Sigmoid colon (tissue), 4 donors: ENCODE data around the gene SQOR.

Experiments
- CTCF ChIP-seq, 4 experiments: fragments of 450-650 bp in 3 of 4; fragments of 200-600 bp in 1 of 4; IDR thresholded peaks; one replicate each; pipeline ENCODE4 v1.5.1; 2016 to 2019; ENCODE audit warnings: antibody characterized with exemption in 4 of 4, mild to moderate bottlenecking in 3 of 4, moderate library complexity in 2 of 4
- EP300 ChIP-seq, 4 donors: sonication (generic); formaldehyde crosslinking; IDR thresholded peaks; one replicate each; pipeline ENCODE4 v1.6.1; 2017; ENCODE audit warnings: antibody characterized with exemption in 4 of 4
- POLR2A ChIP-seq, 2 donors: fragments of 450-650 bp; IDR thresholded peaks; one replicate each; pipeline ENCODE4 v1.6.1; 2016; ENCODE audit warnings: antibody characterized with exemption in 2 of 2, mild to moderate bottlenecking in 2 of 2, moderate library complexity in 2 of 2

GRCh38 chr15:45677797-45678196 is 43.0 kb downstream of the SQOR start:
- TF ChIP-seq POLR2A (IDR thresholded peaks at IDR 0.05) (no peak), CTCF (IDR thresholded peaks at IDR 0.05) (no peak), EP300 (IDR thresholded peaks at IDR 0.05) (no peak)
